Activated T-helper 1 cell treated with anti-CD3 and anti-CD28 coated beads, Interleukin-12 subunit alpha, Interleukin-12 subunit beta, Interleukin-2, Interleukin-4 antibody, amounts not matched to agents 30 ng/mL and 10 ng/mL and 1 ng/mL, durations not matched to agents 14 hours and 24 hours and 36 hours (primary cell): Measurements from ENCODE around the gene NKAP. TPM values are rescaled to one million over a fixed set of nuclear protein-coding genes. Genes with fewer than 3 reads are reported as not detected.
A peak's percentile ranks its signal among the peaks of the same experiment; 100 is the strongest.

Experiments used
- DNase-seq: peaks from one replicate; pipeline ENCODE4 v3.0.0; 2021; ENCODE audit warnings: low spot score
- H3K27ac Mint-ChIP-seq: one replicate; pipeline ENCODE4 v1.8.0; 2021; ENCODE audit warnings: mild to moderate bottlenecking, mixed read lengths
- H3K27me3 Mint-ChIP-seq: one replicate; pipeline ENCODE4 v1.8.0; 2022; ENCODE audit warnings: mild to moderate bottlenecking, moderate library complexity, mixed read lengths; ENCODE audit not compliant: insufficient read depth
- H3K36me3 Mint-ChIP-seq: one replicate; pipeline ENCODE4 v1.8.0; 2021; ENCODE audit warnings: low read depth, mixed read lengths
- H3K4me1 Mint-ChIP-seq: one replicate; pipeline ENCODE4 v1.8.0; 2021; ENCODE audit warnings: low read depth, mixed read lengths
- H3K4me3 Mint-ChIP-seq: one replicate; pipeline ENCODE4 v1.8.0; 2021; ENCODE audit warnings: mild to moderate bottlenecking, moderate library complexity, mixed read lengths
- H3K9me3 Mint-ChIP-seq: one replicate; pipeline ENCODE4 v1.8.0; 2021; ENCODE audit warnings: mixed read lengths
- intact Hi-C: fragments of 100-400 bp; cut with micrococcal nuclease; formaldehyde crosslinking; loops from one replicate; pipeline ENCODE4 v1.15.1; 2024
- total RNA-seq: library from RNA; stranded (reverse); gene quantifications from 2 replicates; pipeline ENCODE4 v1.2.3, GENCODE V29; 2022

The NKAP gene
- total RNA-seq, 1 donor from 2014 or later, result 10.1 TPM

DNA sequence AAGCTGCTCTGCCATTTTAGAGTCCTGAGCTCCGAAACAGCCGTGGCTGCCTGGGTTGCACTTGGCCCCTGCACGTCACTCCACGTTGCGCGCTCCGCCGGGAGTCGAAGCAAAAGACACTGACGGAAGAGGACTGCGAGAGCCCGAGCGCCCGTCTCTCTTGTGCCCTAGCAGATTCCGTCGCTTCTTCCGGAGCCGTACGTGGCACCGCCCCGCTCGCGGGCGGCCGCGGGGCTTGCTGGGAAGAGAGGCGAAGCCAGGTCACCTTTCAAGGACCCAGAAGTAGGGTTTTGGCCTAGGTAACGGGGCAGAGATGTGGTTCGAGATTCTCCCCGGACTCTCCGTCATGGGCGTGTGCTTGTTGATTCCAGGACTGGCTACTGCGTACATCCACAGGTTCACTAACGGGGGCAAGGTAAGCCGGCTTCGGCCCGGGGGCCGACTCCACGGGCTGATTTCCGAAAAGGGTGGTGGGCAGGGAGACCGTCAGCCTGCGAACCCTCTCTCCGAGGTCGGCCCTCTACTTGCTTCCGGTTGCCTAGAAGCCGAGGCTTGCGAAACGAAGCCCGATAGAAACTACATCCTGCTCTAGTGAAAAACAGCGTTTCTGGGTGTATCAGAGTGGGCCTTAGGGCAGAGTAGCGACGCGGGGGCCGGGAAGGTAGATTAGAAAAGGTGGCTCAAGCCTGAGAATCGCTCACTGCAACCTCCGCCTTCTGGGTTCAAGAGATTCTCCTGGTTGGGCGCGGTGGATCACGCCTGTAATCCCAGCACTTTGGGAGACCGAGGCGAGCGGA lies 71.8 kb downstream of the NKAP start, which contains the start of the genes NDUFA1 and RNF113A:
TSS of gene NDUFA1 (plus strand) at position 234 of the 797 bp plus-strand sequence. CDS start at position 314, 80 bp downstream.
TSS of gene RNF113A (minus strand) at position 135 of the 797 bp plus-strand sequence. CDS start at position 15, 120 bp downstream.
- Mint-ChIP-seq H3K9me3 (no peaks in the 10 kb centered on the region), H3K27me3 (no peaks in the 10 kb centered on the region), H3K27ac (peak within 1 kb of the TSS; percentile 100), H3K4me3 (peak within 1 kb of the TSS; percentile 99), H3K4me1 (peaks cover 5% of the 10 kb centered on the region), H3K36me3 (peaks cover 16% of the 10 kb centered on the region)
- peak; percentile 85 for DNase-seq
- intact Hi-C loops, result loop anchor here (1.0 to 5.0 kb wide), 12 partner anchors 9 to 689 kb away; partner anchors contain the start of genes CUL4B, NKAP, NKRF and RPL39

DNA sequence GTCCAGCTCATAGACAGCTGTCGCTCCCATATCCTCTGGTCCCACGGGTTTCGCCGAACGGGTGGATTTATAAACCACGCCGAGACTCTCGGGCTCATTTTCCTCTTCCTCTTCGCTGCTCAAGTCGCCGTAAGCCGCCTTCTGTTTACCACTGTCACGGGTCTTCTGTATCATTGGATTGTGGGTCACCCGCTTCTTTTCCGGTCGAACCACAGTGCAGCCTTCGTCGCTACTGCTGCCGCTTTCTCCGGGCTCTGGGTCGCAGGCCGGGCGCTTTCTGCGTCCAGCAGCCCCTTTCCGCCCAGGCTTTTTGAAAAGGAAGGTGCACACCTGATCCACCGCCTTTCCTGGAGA lies 72.3 kb downstream of the NKAP start:
- H3K27ac Mint-ChIP-seq, result peak overlapping the region; percentile 100

More for the DNA sequence above, 72.3 kb downstream of the NKAP start:
- intact Hi-C loops, result loop anchor here (1.0 to 5.0 kb wide), 11 partner anchors 9 to 690 kb away; partner anchors contain the start of genes CUL4B, NKRF, RPL39 and SEPTIN6
- Mint-ChIP-seq H3K36me3 (peaks cover 16% of the 10 kb centered on the region), H3K27me3 (no peaks in the 10 kb centered on the region), H3K9me3 (no peaks in the 10 kb centered on the region), H3K4me1 (peaks cover 5% of the 10 kb centered on the region), H3K4me3 (peak overlapping the region; percentile 99)
- no peak for DNase-seq

Other genes starting within 250 kb of the NKAP start
- 0.21 and 0.34 TPM in 2 replicates for gene SOWAHD, start 185.2 kb downstream of the NKAP start, total RNA-seq
- 1,853 and 1,912 TPM in 2 replicates for gene RPL39, start 152.1 kb downstream of the NKAP start, total RNA-seq
- gene UPF3B, start 90.8 kb downstream of the NKAP start, total RNA-seq, result 11.0 and 13.0 TPM in 2 replicates
- gene RNF113A, start 72.0 kb downstream of the NKAP start, total RNA-seq, result 28.8 and 29.7 TPM in 2 replicates
- 71.2 and 72.8 TPM in 2 replicates for gene NDUFA1, start 71.9 kb downstream of the NKAP start, total RNA-seq
- not detected in 2 replicates for gene AKAP14, start 47.9 kb downstream of the NKAP start, total RNA-seq
- gene RHOXF2B, start 133.9 kb upstream of the NKAP start, total RNA-seq, result not detected in 2 replicates
- gene RHOXF1, start 172.2 kb upstream of the NKAP start, total RNA-seq, result not detected in 2 replicates
- not detected in 2 replicates for gene RHOXF2, start 214.9 kb upstream of the NKAP start, total RNA-seq